HG02571 (cell line): ENCODE data around the gene RPL10.
A peak's percentile ranks its signal among the peaks of the same experiment; 100 is the strongest.

Source experiments
- ATAC-seq: cut with Tn5 transposase; IDR thresholded peaks from one replicate; pipeline ENCODE4 v1.9.1; 2021; ENCODE audit warnings: mild to moderate bottlenecking, moderate library complexity; ENCODE audit not compliant: unreplicated experiment

RPL10 gene

DNA sequence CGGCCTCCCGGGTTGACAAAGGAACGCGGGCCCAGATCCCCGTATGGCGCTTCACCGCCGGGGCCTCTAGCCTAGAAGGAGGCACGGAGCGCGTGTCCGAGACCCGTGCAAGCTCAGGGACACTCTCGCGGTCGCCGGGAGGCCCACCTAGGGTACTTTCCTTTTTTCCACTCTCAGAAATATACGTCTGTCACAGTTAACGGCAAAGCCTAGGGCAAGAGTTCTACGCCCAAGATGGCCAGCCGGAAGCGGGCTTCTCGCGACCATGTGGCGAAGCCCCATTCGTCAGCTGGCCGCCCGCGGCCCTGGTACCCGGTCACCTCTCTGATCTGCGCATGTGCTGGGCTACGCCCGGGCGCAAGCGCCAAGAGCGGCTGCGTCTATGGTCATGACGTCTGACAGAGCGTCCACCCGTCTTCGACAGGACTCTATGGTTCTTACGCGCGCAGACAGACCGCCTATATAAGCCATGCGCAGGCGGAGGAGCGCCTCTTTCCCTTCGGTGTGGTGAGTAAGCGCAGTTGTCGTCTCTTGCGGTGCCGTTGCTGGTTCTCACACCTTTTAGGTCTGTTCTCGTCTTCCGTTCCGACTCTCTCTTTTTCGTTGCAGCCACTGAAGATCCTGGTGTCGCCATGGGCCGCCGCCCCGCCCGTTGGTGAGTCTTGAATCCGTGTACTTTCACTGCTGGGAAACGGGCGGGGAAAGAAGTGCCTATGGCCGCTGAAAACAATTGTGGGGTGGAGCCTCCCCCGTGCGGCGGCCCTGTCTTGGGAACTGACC lies at the start of gene RPL10:
Gene RPL10, plus strand, starts transcription at position 490 of the 780 bp plus-strand sequence. Its CDS starts 143 bp downstream, at position 633.
- ATAC-seq = peak; percentile 70

DNA sequence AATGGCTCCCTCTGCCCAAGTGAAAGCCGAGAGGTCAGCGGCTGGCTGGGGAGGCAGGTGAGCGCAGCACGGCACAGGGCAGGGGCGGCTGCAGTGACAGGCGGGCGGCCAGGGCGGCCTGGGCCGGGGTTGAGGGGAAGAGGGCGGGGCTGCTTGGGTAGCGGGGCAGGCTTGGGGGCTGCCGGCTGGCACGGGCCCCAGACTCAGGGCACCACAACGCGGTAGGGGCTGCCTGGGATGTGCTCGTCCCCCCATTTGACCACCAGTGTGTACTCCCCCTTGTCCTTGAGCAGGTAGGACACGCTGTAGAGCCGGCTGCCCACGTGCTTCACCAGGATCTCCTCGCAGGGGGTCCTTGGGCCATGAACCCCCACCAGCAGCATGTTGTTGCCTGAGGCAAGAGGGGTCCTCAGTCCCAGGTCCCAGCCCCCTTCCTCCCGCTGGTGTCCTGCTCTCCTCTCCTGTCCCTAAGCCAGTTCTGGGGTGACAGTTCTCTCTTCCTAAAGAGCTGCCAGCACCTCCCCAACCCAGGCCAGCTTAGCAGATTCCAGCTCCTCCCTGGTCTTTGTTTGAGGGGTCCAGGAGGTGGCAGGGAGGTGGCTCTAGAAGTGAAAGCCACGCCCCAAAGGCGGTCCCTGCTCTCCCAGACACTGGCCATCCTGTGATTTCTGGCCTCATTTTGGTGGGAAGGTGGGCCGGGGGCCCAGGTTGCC lies 49.4 kb upstream of the RPL10 start:
- no peak for ATAC-seq

DNA sequence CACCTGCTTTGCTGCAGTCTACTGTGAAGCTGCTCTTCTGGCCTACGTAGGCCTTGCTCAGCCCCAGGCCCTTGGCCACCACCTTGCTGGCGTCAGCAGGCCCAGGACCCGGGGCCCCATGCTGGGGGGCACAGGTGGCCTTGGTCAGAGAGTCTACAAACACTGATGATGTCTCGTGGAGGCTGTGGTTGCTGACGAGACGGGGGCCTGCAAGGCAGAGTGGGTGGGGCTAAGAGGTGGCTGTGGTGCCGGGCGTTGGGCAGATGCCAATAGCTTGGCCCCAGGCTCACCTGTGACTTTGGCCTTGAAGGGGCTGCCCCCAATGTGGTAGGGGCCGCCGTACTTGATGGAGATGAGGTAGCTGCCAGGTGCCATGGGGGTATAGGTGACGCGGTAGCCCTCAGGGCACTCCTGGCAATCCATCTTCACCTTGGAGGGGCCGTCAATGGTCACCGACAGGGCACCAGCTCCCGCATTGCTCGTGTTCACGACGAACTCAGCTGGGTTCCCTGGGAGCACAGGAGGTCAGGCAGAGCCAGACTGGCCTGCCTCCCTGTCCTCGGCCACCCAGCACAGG lies 48.7 kb upstream of the RPL10 start:
- no peak for ATAC-seq

DNA sequence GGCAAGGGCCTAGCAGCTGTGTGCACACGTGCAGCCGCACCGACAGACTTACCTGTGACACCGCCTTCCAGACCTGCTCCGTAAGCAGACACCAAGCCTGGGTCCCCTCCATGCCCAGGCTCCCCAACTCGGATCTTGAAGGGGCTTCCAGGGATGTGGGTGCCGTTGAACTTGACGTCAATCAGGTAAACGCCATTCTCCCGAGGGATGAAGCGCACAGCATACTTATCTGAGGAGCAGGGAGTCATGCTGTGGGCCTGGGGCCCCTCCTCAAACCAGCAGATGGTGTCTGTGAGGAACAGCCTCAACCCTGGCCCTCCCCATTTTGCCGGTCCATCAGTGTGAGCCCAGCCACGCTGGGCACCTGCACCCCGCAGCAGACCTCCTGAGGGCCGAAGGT lies 48.2 kb upstream of the RPL10 start:
- no peak for ATAC-seq

DNA sequence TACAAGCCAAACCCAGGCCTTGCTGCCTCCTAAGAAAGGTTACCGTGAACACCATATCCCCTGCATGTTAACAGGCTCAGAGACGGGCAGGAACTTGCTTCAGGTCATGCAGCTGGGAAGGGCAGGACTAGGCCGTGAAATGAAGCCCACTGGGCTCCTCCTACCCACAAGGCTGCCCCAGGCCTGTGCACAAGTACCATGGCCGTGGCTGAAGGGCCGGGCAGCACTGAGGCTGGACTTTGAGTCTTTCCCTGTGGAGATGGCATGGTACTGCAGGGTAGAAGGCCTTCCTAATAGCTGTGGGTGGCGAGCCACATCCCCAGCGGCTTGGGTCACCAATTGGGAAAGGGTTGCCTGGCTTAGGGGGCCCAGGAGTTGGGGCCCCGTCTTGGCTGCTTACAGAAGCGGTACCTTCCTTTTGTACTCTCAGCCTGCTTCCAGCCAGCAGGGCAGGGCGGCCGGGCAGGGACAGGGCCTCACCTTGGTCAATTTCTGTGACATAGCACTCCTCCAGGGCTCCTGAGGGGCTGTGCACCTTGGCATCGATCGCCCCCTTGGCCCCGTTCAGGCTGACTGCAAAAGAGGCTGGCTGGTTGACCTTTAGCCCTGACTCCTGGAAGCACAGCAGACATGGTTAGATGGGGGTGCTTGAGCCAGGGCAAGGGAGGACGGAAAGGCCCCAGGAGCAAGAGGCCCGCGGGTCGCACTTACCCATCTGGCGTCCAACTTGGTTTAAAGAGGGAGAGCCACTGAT lies 47.6 kb upstream of the RPL10 start:
- no peak for ATAC-seq

DNA sequence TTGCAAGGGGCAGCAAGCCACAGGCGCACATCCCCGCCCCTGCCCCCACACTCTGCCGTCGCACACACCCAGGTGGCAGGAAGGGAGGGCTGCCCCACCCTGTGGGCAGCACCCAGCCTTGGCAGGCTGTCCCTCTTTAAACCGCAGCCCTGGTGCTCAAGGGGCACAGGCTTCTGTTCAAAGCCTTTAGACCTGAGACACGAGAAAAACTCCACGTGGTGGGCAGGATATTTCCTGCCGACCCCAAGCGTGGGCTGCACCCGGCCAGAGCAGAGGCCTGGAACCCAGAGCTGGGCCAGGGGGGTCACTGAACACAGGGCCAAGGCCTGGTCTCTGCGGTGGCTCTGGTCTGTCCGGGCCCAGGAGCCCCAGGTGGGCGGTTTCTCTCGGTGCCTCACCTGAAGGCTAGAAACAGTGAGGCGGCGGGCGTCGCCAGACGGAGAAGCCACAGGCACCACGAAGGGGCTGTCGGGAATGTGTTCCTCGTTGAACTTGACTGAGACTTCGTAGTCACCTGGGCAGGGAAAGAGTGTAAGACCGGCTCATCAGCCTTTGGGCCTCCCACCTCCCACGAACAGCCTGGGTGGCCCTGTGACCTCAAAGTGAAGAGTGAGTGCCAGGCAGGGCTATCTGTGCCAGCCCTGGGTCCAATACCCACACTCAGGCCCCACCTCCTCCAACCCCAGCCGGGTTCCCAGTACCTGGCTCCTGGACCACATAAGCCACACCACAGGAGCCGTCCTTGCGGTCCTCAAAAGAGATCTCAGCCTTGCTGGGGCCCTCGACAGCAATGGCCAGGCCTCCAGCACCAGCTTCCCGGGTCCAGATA lies 46.8 kb upstream of the RPL10 start:
- no peak for ATAC-seq

DNA sequence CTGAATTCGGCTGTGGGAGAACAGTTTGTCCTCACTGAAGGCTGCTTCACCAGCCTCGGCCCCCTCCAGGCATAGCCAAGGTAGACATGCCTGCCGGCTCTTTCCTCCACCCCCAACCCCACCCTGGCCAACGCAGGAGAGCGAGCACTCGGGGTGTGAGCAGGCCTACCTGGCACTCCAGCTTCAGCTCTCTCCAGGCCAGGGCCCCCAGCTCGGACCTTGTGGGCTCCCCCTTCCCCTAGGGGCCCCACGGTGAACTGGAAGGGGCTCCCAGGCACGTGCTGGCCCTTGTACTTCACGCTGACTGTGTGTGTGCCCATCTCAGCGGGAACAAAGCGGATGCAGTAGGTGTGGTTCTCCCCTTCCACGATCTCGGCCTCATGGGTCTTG lies 46.2 kb upstream of the RPL10 start:
- ATAC-seq = no peak

DNA sequence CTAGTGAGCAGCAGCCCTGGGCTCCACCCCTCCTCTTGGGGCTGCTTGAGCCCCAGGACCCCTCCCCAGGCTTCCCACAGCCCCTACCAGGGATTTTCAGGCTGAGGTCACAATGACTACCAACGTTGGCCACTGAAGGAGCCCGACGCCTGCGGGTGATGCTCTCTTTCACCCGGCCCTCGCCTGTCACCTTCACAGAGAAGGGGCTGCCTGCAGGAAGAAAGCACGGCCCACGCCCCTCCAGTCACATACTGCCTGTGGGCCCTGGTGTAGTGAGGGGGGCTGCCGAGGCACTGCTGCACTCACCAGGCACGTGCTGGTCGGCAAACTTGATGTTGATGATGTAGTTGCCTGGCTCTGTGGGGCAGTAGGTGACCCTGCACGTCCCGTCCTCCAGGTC lies 45.7 kb upstream of the RPL10 start:
- ATAC-seq = no peak

DNA sequence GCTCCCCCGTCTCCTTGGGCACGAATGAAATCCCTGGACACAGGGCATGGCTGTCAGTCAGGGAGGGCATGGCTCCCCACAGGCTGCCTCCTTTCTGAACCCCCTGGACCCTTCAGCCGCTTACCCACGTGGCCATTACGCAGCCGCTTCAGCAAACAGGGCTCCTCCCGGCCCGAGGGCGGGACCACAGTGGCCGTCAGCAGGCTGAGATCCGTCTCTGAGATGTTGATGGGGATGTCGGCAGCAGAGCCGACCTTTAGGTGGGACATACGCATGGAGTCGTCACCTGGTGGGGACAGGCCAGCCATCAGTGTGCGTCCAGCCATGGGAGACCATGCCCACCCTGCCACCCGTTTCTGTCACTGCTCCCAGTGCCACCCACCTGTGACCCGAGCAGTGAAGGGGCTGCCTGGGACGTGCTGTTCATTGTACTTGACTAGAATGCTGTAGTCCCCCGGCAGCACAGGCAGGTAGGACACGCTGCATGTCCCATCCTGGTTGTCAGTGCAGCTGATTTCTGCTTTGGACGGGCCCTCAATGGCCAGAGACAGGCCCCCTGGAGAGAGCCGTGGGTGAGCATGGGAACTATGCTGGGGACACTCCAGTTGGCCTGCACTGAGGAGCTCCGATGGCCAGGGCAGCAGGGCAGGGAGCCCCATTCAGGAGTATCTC lies 44.9 kb upstream of the RPL10 start:
- ATAC-seq = no peak

DNA sequence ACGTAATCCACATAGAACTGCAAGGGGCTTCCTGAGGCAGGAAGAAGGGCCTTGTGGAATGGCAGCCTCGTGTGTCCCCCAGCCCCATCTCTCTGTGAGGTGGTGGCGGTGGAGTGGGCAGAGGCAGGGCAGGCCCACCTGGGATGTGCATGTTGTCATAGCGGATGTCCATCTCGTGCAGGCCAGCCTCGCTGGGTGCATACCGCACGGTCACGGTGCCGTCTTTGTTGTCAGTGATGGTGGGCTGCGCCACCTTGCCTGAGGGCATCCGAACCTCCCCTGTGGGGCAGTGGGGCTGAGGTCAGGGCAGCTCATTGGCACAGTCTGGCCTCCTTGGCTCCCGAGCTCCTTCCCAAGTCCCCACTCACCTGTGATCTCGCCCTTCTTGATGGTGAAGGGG lies 44.2 kb upstream of the RPL10 start:
- ATAC-seq = no peak

DNA sequence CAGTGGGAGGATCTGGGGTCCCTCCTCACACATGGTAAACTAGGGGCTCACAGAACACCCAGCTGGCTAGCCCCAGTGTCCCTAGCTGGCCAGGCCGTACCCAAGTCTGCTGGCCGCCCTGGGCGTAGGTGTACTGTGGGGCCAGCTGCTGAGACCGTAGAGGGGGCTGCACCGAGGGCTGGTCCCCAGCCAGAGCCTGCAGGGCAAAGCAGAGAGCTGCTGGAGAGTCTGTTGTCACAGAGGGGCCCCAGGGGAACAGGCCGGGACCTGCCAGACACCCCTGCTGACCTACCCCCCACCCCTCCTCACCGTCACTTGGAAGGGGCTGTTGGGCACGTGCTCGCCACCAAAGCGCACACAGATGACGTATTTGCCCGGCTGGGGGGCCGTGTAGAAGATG lies 43.7 kb upstream of the RPL10 start:
- no peak for ATAC-seq

DNA sequence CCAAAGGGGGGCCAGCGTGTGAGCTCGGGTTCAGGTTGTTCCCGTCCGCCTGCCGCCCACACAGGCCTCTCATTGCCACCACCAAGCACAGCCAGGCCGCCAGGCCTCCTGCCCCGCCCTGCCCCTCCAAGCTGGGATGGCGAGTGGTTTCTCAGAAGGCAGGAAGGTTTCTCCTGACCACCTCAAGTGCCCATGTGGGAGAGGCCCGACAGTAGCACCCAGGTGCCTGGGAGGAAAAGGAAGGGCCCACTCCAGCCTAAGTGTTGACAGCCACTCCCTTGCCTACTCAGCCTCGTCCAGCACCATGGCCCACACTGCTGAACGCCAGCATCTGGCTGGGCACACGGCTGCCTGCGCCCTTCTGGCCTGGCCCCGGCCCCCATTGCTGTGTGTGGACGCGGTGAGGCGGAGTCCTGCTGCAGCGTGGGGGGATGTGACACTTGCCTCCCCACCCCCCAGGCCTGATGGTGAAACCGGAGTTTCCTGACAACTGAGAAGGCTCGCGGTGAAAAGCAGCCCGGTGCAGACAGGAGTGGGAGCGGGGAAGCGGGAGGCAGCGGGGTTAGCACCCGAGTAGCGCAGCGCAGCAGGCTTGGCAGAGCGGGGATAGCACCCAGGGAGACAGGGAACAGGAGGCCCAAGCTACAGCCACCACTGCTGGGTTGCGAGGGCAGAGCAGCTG lies 42.9 kb upstream of the RPL10 start:
- ATAC-seq = no peak

DNA sequence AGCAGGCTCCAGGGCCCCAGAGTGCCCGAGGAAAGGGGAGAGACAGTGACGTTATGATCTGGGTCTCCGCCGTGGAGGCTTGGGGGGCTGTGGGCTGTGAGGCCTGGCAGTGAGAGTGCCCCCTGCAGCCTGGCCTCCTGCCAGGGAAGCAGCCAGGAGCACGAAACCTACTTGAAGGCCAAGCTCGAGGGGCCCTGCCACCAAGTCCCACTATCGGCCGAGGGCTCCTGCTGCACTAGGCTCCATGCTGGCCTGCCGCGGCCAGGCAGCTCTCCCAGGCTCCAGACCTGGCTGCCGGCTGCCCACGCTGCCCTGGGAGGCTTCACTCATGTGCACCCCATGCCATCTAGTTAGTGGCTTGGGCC lies 42.4 kb upstream of the RPL10 start:
- no peak for ATAC-seq

DNA sequence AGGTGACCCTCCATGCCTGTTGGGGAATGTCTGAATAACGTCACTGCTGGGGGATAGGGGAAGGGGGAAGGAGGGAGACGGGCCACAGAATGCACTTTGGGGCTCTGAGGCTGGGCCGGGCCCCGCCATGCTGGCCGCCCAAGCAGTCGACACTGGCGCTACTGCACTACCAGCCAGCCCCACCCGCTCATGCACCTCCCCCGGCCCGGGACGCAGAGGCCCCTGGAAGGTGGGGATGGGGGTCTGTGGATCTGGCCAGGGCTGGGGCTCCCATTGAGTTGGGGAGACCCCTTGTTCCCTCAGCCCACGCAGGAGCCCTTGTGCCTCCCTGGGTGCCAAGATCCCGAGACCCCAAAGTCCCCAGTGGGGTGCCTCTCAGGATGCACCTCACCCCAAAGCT lies 41.6 kb upstream of the RPL10 start:
- no peak for ATAC-seq

DNA sequence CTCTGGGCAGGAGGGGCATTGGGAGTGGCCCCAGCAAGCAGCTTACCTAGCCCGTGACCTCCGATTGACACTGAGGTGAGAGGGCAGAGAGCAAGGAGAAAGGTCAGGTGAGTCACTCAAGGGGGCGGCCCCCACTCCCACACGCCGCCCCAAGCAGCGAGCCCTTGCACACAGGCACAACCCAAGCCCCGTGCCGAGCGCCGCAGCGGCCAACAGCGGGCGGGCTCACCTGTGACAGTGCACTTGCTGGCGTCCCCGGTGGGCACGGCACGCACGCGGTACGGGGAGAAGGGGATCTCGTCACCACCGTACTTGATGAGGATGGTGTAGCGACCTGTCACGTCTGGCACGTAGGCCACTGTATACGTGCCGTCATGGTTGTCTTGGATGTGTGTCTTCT lies 41.0 kb upstream of the RPL10 start:
- no peak for ATAC-seq

DNA sequence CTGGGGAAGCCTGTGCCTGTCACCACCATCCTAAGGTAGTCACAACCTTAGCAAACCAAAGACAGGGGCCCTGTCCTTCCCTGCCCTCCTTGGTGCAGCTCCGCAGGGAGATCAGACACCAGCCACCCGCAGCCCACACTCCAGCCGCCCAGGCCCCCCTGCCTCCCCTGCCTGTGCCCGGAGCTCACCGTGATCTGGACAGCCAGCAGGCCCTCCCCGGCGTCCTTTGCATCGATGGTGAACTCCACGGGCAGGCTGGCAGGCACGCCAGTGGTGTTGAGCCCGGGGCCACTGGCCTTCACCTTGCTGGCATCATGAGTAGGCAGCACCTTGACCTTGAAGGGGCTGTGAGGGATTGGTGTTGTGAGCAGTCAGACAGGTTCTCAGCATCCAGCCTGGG lies 40.2 kb upstream of the RPL10 start:
- no peak for ATAC-seq

DNA sequence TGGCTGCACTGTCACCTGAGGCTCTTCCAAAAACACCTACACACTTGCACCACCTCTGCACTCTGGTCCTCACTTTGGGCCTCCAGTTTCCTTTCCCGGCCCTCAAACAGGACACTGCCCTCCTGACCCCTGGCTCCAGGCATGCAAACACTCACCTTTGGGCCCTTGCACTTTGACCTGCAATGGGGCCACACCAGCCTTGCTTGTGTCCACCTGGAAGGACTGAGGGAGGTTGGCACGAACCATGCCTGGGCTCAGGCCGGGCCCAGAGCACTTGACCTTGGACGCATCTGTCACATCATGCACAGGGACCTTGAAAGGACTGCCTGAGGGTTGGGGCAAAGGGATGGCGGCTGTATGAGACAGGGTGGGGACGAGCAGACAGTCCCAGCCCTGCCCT lies 39.3 kb upstream of the RPL10 start:
- ATAC-seq = no peak

DNA sequence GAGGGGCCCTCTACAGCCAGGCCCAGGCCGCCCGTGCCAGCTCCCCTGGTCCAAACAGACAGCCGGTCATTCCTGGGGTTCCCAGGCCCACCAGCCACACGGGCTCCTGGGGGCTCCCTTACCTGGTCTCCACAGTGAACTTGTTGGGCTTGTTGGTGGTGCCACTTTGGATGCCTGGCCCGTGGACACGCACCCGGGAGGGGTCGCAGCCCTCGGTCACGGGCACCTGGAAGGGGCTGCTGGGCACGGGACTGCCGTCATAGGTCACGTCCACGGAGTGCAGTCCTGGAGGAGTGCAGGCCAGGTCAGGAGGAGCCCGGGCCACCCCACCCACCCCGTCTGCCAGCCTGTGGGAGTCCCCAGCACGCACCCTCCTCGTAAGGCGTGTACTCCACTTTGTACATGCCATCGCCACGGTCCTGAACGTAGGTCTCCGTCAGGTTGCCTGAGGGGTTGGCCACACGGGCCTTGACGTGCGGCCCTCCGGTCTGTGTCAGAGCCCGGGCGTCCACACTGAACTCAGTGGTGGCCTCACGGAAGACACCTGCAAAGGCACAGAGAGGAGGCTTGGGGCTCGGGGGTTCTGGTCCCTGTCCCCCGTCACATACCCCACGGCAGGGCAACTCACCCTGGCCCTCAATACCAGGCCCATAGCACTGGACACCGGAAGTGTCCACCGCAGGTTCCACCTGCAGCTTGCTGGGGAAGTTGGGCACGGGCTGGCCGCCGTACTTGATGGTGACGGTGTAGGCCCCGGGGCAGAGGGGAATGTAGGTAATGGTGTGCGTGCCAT lies 38.6 kb upstream of the RPL10 start:
- no peak for ATAC-seq
